GM19324 (cell line): ENCODE measurements around the gene CKMT2.

Experiments used
- ATAC-seq: cut with Tn5 transposase; IDR thresholded peaks from one replicate; pipeline ENCODE4 v1.9.1; 2021; ENCODE audit warnings: mild to moderate bottlenecking, moderate library complexity; ENCODE audit not compliant: unreplicated experiment, low FRiP score

Gene CKMT2

DNA sequence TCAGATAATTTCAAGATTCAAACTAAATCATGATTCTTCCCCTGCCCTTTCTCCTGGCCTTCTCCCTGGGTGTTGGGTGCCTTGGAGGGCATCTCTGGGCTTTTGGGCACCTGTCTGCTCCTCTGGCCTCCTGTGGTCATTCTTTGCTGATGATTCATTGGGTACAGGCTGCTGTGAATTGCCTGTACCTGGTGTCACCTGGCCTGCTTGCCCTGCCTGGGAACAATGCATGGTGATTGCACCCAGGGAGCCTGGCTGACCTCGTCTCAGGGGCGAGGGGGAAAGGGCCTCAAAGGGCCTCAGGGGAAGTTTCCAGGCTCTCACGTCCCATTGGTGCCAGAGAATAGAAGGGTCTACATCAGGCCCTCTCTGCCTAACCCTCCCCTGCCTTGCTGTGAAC, 20.1 kb upstream of the CKMT2 start:
- no peak for ATAC-seq

DNA sequence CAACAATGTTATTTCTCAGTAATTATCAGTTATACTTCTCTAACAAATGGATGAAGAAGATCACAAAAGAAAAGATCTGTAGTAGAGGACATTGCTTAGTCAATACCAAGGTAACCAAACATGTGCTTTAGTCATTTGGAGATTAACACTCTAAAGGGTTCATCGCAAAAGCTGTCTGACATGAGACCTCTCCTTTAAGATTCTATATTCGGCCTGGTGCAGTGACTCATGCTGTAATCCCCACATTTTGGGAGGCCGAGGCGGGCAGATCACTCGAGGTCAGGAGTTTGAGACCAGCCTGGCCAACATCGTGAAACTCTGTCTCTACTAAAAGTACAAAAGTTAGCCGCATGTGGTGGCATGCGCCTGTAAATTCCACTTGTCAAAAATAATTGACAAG, 18.3 kb upstream of the CKMT2 start:
- ATAC-seq = no peak

DNA sequence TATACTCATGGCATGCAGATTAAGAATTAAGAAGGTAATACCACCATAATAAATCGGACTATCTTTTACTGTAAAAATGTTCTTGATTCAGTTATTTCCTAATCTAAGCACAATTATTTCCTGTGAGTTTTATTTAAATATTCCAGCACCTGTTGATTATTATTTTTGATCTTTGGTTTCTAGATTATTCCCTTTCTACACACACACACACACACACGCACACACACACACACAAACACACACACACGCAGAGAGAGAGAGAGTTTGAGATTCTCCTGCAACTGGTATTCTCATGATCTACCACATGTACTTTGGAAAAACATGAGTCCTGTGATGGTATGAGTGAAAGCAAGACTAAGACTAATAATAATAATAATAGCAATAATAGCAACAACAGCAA, 17.0 kb upstream of the CKMT2 start:
- ATAC-seq = no peak

DNA sequence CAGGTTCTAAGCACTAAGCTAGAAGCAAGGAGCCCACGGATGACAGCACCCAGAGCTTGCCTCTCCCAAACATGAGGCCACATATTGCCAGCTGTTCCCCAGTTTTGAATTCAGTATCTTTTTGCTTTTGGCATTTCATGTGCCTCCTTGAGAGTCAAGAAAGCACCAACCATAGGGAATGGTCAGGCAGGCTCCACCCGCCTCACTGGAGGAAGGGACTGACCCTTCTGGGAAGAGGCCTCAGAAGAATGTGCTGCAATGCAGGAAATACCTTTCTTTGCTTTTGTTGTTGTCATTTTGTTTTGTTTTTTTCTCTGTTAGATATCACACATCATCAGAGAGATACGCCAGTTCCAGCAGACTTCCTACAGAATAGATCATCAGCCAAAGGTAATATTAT, 13.7 kb upstream of the CKMT2 start:
- no peak for ATAC-seq

DNA sequence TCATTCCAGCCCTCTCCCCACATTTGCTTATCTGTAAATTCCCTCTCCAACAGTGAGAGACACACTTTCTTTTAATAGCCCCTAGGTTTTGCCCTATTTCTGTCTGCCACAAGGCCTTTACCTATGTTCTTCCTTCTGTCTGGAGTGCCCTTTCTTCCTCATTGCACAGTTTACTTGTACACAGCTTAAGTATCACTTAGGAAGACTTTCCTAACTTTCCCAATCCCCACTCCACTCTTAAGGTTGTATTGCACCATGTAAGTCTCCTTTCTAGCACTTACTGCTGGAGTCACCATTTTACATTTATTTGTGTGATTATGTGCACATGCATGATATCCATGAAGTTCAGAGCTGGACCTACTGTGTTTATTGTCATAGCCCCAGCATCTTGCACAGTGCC, 10.8 kb upstream of the CKMT2 start:
- no peak for ATAC-seq

DNA sequence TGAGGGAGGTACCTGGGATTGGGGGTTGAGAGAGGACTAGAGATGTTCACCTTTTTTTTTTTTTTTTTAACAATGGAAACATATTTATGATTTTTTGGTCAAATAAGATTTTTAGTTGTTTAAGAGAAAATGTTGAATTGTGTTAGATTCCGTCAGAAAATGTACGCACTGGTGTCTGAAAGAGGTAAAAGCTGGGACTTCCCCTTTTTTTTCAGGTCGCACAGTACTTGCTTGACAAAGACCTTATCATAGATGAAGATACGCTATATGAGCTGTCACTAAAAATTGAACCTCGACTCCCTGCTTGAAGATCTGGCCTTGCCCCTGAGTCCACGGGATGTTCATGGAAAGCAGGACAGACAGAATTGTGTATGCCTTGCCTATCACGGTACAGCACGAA, 7.7 kb upstream of the CKMT2 start:
- no peak for ATAC-seq

DNA sequence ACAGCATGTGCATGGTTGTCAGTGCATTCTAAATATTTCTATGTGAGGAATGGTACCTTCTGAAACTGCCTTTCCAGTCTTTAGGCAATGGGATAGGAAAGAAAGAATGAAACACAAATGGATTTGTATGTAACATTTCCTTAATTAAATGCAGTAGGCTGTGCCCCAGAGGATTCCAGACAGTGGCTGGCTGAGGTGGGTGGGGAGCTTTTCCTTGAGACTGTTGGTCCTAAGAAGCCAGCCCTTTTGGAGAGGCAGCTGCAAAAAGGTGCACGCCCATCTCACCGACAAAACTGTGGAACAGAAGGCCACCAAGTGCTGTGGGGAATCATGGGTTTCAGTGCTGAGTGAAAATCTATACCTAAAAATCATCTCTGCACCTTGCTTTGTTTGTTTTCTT, 6.8 kb upstream of the CKMT2 start:
- ATAC-seq = no peak

DNA sequence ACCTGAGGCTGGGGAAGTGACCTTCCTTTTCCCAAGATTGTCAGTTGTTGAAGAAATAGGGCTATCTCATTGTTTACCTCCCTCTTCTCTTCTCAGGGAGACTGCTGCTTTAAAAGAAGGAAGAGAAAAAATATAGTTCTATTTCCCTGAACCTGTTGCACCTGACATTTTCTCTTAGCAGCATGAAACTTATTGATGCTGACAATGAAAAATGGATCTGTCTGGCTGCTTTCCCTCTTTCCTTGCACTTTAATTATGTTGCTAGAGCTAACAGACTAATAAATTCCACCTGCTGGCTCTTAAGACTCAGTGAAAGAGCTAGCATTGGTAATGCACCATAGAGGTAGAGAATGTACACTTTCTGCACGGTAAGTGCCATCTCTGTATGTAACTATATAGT, 6.2 kb upstream of the CKMT2 start:
- no peak for ATAC-seq

DNA sequence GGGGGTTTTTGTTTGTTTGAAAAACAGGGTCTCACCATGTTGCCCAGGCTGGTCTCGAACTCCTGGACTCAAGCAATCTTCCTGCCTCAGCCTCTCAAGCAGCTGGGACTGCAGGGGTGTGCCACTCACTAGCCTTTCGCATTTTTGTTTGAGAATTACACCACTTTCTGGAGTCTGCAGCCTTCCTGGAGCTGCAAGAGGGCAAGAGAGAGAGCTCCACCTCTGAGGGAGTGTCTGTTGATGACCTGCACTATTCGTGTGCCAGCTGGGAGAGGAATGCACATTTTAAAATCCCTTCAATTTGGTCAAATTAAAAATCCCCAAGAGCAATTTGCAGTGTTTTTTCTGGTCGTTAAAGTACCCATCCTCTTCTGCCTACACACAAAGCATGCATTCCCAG, 5.0 kb upstream of the CKMT2 start:
- no peak for ATAC-seq

DNA sequence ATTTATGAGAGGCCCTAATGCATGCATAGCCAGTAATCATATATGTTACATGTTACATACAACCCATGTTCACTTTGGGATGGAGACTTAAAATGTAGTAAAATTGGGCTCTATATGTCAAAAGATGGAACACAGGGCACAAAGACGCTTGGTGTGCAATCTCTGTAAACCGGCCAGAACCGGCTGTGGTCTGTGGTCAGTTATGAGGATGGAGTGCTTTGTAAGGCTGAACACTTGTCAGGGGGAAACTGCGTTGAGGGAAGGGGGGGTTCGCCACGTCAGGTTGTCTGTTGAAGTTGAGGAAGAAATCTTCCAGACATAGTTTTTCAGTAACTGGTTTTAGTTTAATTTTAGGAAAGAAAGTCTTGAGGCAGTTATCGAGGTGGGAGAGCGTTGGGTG, 2.7 kb upstream of the CKMT2 start:
- ATAC-seq = no peak

DNA sequence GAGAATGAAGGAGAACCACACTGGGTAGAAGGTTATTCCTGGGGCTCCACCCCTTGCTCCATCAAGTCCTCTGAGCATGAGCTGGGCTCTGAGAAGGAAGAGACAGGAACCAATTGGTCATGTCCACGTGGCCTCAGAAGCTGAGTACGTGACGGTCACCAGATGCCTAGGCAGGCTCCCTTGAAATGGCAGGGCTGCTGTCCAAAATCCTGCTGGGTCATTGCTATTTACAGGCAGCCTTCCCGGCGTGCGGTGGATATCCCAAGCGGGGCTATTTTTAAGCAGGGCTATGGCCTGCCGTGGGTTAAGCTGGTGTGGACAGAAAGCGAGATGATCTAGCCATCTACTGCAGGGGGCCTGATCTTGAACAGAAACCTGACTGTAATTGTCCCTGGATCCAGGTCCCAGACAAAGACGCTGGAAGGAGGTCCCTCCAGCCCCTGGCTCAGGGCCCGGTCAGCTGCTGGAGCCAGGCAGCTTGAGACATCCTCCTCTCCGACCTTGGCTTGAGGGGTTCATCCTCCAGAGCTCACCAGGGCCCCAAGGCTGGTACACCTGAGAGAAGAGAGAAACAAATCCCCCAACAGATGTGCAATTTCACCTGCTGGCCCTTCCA, 550 bp upstream of the CKMT2 start:
- no peak for ATAC-seq

DNA sequence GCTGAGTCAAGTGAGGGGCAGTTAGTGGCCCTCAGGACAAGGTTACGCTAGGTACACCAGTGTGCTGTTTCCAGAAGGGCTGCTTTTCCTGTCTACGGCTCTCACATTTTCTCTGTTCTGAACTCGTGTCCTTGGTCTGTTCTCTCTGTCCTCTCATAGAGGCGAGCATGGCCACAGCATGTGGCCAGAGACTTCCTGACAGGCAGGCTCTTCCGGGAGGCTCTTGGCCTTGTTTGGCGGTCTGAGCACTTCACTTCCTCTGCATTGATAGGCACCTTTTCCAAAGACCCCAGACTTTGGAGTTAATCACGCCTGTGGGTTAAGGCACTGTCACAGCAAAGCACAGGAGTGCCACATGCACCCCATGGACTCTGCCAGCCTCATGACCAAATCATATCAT, 1.2 kb downstream of the CKMT2 start:
- no peak for ATAC-seq

DNA sequence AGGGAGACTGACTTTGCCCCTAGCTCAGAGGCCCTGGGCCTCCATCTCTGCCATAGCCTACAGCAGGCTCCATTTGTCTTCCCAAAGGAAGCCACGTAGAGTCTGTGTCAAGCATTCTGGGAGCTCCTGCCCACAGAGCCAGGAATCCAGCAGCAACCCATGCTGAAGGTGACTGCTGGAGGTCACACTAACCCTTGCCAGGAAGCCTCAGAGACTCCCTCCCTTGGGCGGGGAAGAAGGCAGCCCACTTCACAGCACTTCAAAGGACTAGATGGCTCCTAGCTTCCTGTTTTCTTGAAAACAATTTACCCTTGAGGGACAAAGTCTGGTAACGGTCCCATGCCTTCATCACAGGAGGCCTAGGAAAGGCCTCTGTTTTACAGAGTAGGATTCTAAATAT, 1.7 kb downstream of the CKMT2 start:
- no peak for ATAC-seq

DNA sequence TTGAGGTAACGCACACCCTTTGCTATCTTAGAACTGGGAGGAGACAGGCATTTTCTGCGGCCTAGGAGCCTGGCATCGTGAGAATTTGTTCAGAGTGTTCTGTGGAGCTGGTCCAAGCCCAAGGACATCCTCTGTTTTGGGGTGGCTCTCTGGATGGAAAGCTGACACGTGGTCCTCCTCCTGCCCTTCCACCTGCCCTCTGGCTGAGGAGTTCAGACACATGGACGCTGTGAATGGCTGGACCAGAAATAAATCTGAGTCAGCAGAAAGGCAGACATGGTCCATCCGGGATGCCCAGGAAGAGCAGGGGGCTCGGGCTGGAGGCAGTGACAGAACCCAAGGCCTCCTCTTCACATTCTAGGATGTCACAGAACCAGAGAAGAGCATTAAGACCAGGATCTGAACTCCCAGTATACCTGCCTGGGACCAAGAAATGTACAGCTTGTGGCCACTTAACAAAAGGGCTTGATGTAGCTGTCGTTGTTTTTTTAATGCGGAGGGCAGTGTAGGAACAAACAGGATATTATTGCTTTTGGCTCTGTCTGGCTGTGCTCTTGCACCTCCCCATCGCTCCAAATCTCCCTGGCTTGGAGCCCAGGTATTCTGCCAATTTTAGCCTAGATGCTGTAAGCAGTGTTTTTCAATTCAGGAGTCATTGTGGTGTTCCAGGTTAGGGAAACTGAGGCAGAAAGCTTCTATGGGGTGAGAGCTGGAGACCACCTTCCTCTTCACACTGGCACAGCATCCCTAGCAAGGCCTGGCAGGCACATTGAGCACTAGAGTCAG, 2.4 kb downstream of the CKMT2 start:
- no peak for ATAC-seq

DNA sequence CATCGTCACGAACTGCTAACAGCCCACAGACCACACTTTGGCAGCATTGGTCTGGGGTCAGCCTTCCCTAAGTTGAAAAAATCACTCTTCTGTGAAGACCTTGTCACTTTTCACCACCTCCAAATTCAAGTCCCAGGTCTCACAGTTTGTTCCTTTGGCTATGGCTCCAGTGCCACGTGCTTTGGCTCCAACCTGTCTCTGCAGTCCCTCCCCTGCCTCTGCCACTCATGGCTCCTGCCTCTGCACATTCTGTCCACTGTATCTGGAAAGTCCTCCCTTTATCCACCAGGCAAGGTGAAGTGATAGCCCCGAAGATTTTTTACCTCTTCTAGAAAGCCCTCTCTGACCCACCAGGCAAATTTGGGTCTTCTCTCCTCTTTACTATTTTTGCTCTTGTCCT, 5.3 kb downstream of the CKMT2 start:
- ATAC-seq = no peak

DNA sequence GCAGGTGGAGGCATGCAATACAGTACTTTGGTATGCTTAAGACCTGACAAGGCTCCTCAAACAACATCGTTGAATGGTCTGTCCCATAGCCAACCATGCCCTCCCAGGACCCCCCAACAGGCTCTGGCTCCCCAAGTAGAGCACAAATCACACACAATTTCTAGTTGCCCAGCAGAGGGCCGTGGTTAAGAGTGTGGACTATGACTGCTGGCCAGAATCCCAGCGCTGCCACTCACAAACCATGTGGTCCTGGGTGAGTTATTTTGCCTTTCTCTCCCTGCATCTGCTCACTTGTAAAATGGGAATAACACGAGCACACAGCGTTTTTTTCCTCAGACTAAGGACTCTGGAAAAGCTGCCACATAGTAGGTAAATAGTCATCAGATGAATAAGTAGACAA, 6.5 kb downstream of the CKMT2 start:
- no peak for ATAC-seq

DNA sequence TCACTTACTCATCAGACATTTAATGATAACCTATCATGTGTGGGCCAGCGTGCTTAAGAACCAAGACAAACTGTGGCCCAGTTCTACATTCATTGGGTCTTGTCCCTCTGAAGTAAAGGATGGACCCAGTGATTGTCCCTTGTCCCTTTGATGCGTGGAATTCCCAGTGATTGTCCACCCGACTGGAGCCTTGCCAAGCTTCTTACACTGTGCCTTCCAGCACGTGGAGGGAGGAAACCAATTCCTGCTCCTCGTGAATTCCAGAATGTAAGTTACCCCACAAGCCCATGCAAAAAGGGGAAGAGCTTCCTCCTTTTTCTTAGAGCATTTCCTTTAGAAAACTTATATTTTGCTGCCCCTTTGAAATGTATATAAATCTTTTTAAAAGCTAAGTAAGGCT, 7.9 kb downstream of the CKMT2 start:
- ATAC-seq = no peak

DNA sequence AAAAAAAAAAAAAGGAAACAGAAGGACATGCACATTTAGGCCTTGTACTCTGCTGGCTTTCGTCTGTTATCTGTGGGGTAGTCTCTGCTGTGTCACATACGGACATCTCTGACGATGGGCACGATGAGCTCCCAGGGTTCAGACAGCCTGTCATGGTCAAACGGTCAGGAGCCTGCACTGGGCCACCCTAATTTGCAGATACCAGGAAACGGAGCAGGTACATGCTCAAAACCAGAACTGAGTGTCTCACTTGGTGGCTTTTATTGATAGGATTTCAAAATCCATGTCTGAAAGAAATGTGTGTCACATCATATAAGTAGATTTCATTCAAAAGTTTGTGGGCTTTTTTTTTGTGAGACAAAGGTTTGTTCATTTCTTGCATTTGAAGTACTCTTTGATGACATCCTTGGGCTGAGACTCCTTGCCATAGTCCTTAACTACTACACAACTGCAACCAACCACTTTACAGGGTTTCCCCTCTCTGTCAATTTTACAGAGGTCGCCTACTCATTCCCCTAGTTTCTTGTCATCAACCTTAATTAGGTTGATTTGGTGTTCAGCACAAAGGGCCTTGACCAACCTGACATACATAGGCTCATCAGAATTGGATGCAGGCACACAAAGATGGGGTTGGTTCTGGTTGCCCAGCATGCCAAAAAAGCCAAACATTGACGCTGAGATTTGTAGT, 9.0 kb downstream of the CKMT2 start:
- ATAC-seq = no peak

DNA sequence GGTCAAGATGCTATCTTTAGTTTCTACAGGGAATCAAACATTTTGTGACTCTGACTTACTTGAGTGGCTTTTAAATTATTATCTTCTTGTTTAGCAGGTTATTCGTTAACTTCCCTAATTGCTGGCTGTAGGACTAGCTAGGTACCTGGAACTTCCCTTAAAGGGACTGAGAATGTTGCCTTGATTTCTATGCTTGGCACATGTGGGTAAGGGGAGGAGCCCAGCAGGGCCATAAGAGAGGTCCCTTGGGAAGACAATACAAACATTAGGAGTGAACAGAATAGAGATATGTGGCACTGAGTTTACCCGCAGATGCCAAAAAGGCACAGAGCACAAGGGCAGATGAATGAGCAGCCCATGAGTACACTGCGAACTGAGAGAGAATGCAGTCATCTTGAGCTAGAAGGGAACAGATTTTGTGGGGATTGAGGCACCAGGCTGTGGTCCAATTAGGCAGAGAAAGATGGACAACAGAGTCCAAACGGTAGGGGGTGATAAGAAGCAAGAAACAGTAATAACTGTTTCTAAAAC, 9.8 kb downstream of the CKMT2 start:
- ATAC-seq = no peak

DNA sequence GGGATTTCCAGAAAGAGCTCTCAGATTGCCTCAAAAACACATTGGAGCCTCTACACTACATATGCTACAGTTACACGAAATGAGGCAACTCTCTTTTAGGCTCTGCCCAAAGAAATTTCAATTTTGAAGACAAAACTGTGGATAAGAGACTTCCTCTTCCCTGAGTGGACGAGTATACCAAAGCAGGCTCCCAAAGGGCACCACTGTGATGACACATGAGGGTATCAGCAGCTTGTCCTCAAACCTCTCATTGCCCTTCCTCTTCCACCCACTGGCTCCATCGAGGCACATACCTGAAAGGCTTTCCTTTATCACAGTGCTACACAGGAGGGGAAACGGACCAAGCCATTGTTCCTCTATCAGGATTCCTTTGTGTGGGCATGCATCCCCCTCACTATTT, 11.3 kb downstream of the CKMT2 start:
- ATAC-seq = no peak

DNA sequence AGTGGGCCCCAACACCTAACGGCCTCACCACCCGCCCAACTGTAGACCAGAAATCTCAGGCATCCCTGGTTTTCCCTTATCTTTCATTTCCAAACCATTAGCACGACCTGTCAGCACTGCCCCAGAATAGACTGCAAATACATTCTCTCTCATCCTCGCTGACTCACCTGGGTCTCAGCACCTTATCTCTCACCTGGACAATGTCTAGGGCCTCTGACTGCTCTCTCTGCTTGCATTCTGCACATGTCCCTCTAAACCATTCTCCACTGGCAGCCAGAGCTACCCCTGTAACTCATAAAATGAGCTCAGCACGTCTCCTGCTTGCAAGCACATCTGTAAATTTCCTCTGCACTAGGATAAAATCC, 12.7 kb downstream of the CKMT2 start:
- ATAC-seq = no peak

DNA sequence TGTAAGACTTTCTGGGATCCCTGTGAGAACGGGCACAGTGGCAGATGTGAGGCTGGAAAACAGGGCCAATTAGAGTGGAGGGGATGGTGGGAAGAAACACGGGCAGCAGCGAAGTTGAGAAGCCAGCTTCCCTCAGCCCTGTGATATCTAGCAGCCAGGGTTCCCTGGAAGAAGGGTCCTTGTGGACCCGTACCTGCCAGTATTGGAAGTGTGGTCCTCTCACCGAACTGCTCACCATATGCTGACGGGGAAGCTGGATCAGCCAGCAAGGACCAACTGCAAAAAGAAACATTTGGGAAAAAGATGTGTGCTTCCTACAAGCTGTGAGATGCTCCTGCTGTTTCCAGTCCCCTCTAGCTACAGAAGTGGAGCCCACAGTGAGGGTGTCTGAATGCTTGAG, 13.6 kb downstream of the CKMT2 start:
- no peak for ATAC-seq
